ENCODE results near the gene ADD3.

Gene ADD3

GRCh38 chr10:110068780-110069179 lies 61.0 kb downstream of the ADD3 start:
- DNase-seq (ENCODE audit: low spot score), result no peak

DNA sequence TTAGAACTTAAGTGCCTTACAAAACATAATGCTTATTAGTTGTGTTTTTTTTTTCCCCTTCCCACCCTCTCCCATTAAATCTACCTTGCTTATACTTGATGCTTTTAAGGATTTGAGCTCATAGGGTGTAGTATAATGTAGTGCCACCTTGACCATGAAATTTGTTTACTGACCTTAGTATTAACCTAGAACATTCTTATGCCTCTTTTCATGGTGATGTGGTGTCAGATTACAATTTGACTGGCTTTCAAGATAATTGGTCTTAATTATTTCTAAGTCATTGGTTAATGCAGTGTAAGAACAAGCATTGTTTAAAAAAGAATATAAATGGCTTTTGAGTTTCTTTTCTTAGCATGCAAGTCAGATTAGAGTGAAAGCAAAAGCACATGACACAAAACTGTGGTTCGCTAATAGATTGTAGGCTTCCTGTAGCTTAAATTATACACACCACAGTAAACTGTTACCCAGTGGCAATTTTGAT lies 61.8 kb downstream of the ADD3 start:
- DNase-seq (ENCODE audit: low spot score), result no peak

- DNase-seq (ENCODE audit: low spot score), result no peak
Measured at GRCh38 chr10:110073896-110074295, 66.1 kb downstream of the ADD3 start.

- no peak for DNase-seq (ENCODE audit: low spot score)
Measured at GRCh38 chr10:110074298-110074697, 66.5 kb downstream of the ADD3 start.

- DNase-seq (ENCODE audit: low spot score), result no peak
Measured at GRCh38 chr10:110074758-110075671, 67.2 kb downstream of the ADD3 start.

DNA sequence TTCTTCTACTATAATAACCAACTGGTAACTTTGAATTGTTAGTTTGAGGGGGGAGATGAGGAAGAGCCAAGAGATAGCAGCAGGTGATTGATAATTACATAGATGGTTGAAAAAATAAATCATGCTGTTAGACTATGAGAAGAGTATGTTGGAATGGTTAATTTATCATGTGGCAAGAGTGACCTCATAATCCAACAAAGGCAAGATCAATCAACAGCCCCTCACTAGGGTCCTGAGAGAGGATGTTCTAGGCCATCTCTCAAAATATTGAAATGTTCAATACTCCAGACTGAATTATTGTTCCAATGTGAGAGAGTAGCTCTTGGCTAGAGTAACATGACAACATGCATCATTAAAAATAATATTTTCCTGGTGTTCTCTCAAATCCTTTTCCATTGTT lies 67.9 kb downstream of the ADD3 start:
- DNase-seq (ENCODE audit: low spot score), result no peak

GRCh38 chr10:110076559-110077318 lies 69.0 kb downstream of the ADD3 start:
- DNase-seq (ENCODE audit: low spot score), result no peak

DNA sequence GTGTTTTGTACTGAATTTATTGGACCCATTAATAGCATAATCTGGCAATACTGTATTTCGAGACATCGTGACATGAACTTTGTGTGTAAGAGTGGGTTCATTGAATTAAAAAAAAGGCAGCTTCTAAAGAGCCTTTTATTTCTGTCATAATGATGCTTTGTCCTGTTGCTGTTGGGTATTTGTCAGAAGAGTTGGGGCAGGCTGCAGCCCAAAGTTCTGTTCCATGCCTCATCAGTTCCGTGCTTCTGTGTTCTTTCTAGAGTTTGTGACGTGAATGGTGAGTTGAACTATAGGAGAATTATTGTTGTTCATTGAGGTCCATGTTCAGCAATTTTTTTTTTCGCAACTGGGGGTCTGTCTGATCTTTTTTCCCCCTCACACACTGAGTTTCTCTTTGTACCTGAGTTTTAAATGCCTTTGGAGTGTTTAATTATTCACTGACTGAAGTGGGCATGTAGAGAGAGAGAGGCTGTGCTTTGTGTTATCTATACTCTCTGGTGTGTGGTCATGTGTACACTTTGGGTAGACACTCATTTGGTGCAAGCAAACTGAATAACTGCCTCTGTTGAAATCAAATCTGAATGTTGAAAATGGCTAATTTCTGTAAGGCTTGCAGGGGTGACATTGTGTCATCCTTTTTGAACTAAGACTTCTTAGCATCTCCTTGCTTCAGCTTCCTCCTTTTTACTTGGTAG lies 69.8 kb downstream of the ADD3 start:
- no peak for DNase-seq (ENCODE audit: low spot score)

DNA sequence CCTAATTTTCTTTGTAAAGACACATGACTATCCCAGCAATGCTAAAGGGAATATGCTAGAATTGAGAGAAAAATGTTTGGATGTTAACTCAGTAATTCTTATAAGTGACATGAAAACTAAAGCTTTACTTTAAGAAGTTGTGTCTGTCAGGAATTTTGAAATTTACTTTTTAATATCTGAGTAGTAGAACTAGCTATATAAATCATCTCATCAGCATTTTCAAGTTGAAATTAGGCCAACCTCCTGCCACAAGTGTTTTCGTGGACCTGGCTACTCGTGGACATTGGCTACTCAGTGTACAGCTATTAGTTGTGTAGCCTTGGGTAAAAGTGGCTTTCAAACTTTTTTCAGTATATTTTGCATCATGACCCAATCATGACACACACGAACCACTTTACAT lies 70.5 kb downstream of the ADD3 start:
- no peak for DNase-seq (ENCODE audit: low spot score)

DNA sequence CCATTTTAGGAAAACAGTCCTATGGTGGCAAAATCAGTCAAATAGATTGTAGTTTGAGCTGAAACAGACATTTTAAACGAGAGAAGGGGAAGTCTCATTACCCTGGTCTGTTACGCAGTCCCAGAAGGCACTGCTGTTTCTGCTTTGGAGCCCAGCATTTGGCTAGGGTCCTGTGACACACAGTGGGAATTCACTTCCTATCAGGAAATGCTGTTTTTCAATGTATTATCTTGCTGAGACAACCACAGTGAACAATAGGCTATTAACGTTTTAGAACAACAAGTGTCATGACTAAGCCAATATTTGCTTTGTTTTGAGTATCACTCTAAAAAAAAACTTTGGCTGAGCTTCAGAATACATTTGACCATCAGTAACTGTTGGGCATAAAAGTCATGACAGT lies 74.1 kb downstream of the ADD3 start:
- DNase-seq (ENCODE audit: low spot score), result no peak

GRCh38 chr10:110083884-110084283 lies 76.1 kb downstream of the ADD3 start:
- no peak for DNase-seq (ENCODE audit: low spot score)

GRCh38 chr10:110087682-110088081 lies 79.9 kb downstream of the ADD3 start:
- DNase-seq (ENCODE audit: low spot score), result no peak

DNA sequence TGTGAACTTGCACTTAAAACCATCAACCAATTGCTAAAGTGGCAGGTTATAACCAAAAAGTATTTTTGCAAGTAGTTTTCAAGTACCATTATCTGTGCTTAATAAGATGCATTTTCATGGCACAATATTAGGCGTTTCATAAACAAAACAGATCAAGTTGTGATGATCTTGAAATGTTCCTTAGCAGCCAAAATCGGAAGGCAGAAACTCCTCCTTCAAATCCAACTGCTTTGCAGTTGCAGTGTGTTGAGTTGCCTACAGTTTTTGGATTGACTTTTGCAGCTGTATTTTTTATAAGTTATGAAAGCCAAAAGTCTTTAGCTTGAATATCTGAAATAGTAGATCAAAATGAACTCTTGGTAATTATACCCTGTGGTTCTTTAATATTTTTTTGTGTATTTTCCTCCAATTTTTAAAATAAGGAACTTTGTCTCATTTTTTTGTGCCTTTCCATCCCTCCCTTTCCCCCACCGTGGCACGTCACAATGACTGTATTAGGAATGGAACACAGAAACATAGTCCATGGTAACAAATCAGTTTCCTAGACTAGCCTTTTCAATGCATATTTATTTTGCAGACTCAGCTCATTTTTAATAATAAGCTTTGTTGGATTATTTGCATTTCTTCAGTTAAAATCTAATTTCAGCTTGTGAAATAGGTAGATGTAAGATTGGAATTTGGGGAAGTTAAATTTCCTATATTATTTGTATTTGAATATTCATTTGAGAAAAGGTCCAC lies 80.8 kb downstream of the ADD3 start:
- DNase-seq (ENCODE audit: low spot score), result no peak

DNA sequence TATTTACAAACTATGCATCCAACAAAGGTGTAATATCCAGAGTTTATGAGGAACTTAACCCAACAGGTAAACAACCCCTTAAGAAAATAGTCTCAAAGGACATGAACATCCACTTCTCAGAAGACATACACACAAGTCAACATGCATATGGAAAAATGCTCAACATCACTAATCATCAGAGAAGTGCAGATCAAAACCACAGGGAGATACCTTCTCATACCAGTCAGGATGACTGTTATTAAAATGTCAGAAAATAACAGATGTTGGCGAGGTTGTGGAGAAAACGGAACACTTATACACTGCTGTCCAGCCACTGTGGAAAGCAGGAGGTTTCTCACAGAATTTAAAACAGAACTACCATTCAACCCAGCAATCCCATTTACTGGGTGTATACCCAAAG lies 84.0 kb downstream of the ADD3 start:
- DNase-seq (ENCODE audit: low spot score), result no peak

GRCh38 chr10:110093722-110094121 lies 85.9 kb downstream of the ADD3 start:
- DNase-seq (ENCODE audit: low spot score), result no peak

DNA sequence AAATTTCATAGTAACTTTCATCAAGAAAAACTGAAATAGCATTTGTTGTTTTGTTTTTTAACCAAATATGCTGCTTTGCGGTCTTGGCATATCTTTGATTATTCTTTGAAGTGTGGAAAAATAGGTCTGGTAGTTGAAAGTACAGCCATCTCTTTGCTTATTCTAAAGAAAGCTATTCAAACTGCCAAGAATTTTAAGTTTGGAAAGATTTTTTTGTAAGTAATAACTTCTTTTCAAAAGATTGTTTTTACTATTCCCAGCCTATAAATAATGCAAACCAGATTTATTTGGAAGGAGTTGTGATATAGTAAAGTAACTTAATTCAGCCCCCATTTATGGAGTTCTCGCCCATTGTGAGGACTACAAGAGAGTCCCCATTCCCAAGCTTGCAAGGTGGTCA lies 87.0 kb downstream of the ADD3 start:
- DNase-seq (ENCODE audit: low spot score), result no peak

DNA sequence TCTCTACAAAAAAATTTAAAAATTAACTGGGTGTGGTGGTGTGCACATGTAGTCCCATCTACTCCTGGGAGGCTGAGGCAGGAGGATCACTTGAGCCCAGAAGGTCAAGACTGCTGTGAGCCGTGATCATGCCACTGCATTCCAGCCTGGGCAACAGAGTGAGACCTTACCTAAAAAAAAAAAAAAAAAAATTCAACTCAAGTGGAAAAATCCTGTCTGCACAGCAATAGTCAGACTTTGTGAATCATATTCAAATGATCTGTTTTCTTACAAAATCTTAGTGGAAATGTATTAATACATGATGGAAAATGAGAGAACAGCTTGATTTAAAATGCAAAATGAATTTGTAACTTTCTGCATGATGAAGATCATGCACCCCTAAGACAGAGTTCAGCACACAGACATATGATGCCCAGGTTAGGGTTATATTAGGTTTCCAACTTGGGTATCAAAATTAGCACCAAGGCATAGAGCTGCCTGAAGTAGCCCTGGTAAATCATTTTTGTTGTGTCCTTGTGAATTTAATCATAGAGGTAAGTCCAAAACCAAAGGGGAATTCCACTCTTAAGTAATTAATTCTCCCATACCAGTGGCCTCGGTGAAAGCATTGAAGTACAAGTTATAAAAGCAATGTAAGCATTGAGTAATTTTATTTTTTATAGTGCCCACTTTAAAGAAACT lies 93.8 kb downstream of the ADD3 start:
- no peak for DNase-seq (ENCODE audit: low spot score)

DNA sequence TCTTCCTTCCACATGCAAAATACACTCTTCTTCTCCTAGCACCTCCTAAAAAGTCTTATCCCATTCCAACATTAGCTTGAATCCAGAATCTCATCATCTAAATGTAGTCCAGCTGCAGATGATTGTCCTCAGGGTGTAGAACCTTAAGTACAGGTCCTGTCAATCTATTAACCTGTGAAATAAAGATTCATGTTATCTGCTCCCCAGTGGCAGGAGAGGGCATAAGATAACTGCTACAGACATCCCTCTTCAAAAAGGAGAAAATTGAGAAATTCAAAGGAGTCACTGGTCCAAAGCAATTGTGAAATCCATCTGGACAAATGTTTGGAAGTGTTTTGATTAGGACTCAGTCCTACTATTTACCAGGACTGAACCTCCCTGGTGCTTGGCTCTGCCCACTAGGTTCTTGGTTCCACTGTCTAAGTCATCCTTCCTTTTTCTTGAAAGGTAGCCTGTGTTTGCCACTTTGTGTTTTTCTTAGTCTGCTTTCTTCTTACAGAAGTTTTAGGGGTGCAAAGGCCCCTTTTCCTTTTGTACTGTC lies 96.2 kb downstream of the ADD3 start:
- no peak for DNase-seq (ENCODE audit: low spot score)

- no peak for DNase-seq (ENCODE audit: low spot score)
Measured at GRCh38 chr10:110105873-110106272, 98.1 kb downstream of the ADD3 start.

GRCh38 chr10:110107430-110107829 lies 99.6 kb downstream of the ADD3 start:
- no peak for DNase-seq (ENCODE audit: low spot score)

- no peak for DNase-seq (ENCODE audit: low spot score)
Measured at GRCh38 chr10:110107887-110108286, 100.1 kb downstream of the ADD3 start.
